ENCODE results near the gene GADD45GIP1. TPM values are rescaled to one million over a fixed set of nuclear protein-coding genes. Genes with fewer than 3 reads are reported as not detected.
A peak's percentile ranks its signal among the peaks of the same experiment; 100 is the strongest.

The GADD45GIP1 gene
- total RNA-seq, 1 donor from 2014 or later = 27.1 TPM

GRCh38 chr19:12985049-12985776 lies 28.2 kb upstream of the GADD45GIP1 start:
- no peaks in the 10 kb centered on the region for H3K36me3 ChIP-seq (ENCODE audit: control insufficient read depth, insufficient read depth, low read length)
- peaks cover 2% of the 10 kb centered on the region for H3K27me3 ChIP-seq (ENCODE audit: control insufficient read depth, insufficient read depth, low read length)
- DNase-seq (ENCODE audit: low read depth) (no peak), FAIRE-seq (peak; percentile 86)
- H3K4me3 ChIP-seq (ENCODE audit: low read depth, low read length) = no peak overlapping the region
- TF ChIP-seq, protein P1, sequence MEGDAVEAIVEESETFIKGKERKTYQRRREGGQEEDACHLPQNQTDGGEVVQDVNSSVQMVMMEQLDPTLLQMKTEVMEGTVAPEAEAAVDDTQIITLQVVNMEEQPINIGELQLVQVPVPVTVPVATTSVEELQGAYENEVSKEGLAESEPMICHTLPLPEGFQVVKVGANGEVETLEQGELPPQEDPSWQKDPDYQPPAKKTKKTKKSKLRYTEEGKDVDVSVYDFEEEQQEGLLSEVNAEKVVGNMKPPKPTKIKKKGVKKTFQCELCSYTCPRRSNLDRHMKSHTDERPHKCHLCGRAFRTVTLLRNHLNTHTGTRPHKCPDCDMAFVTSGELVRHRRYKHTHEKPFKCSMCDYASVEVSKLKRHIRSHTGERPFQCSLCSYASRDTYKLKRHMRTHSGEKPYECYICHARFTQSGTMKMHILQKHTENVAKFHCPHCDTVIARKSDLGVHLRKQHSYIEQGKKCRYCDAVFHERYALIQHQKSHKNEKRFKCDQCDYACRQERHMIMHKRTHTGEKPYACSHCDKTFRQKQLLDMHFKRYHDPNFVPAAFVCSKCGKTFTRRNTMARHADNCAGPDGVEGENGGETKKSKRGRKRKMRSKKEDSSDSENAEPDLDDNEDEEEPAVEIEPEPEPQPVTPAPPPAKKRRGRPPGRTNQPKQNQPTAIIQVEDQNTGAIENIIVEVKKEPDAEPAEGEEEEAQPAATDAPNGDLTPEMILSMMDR (IDR thresholded peaks at IDR 0.05; ENCODE audit: insufficient read depth, low read length, severe bottlenecking) = no peak

- Histone ChIP-seq H3K4me3 (ENCODE audit: low read depth, low read length) (no peak overlapping the region), H3K36me3 (ENCODE audit: control insufficient read depth, insufficient read depth, low read length) (no peaks in the 10 kb centered on the region), H3K27me3 (ENCODE audit: control insufficient read depth, insufficient read depth, low read length) (peaks cover 2% of the 10 kb centered on the region)
- DNase-seq (ENCODE audit: low read depth) (no peak), FAIRE-seq (no peak)
- TF ChIP-seq, protein P1 (IDR thresholded peaks at IDR 0.05; ENCODE audit: insufficient read depth, low read length, severe bottlenecking) = no peak
These were observed 27.6 kb upstream of the GADD45GIP1 start for GRCh38 chr19:12984683-12985048.

- FAIRE-seq (peak; percentile 98), DNase-seq (ENCODE audit: low read depth) (no peak)
- H3K4me3 ChIP-seq (ENCODE audit: low read depth, low read length) = no peak overlapping the region
- H3K27me3 ChIP-seq (ENCODE audit: control insufficient read depth, insufficient read depth, low read length) = peaks cover 2% of the 10 kb centered on the region
- TF ChIP-seq, protein P1 (IDR thresholded peaks at IDR 0.05; ENCODE audit: insufficient read depth, low read length, severe bottlenecking) = no peak
- H3K36me3 ChIP-seq (ENCODE audit: control insufficient read depth, insufficient read depth, low read length) = no peaks in the 10 kb centered on the region
These were observed 27.2 kb upstream of the GADD45GIP1 start for GRCh38 chr19:12984143-12984627.

DNA sequence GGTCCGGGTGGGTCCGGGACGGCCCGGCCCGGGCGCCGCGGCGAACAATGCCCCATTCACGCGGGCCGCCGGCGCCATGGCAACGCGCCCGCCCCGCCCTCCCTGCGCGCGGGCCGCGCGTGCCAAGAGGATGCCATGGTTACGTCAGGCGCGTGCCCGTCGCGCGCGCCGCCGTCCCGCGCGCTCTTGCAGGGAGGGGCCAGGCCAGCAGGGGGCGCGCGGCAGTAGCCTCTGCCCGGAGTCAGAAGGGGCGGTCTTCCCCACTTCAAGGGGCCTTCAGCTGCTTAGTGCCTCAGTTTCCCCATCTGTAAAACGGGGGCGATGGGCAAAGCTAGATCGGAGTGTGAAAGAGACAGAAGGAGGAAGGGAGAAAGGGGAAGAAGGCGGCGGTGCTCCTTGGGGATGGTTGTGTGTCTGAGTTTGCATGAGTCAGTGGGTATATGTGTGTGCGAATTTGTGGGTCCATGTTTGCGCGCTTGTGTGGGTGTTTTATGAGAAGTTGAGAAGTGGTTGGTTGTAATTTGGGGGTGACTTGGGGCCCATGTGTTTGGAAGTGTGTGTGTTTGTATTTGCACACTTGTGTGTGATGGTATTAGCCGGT lies 26.6 kb upstream of the GADD45GIP1 start:
- Histone ChIP-seq H3K36me3 (ENCODE audit: control insufficient read depth, insufficient read depth, low read length) (no peaks in the 10 kb centered on the region), H3K4me3 (ENCODE audit: low read depth, low read length) (peak overlapping the region; percentile 15), H3K27me3 (ENCODE audit: control insufficient read depth, insufficient read depth, low read length) (peaks cover 2% of the 10 kb centered on the region)
- FAIRE-seq (no peak), DNase-seq (ENCODE audit: low read depth) (peak; percentile 31)
- TF ChIP-seq, protein P1 (IDR thresholded peaks at IDR 0.05; ENCODE audit: insufficient read depth, low read length, severe bottlenecking) = peak; percentile 93

DNA sequence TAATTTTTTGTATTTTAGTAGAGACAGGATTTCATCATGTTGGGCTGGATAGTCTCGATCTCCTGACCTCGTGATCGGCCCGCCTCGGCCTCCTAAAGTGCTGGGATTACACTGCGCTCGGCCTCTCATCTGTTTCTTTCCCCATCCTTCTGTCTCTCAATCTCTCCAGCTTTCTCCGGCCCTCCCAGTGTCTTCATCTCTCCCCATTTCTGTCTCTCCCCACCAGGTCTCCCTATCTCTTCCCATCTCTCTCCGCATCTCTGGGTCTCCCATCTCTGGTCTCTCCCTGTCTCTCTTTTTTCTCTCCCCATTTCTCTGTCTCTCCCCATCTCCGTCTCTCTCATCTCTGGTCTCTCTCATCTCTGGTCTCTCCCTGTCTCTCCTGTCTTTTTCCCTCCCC lies 26.1 kb upstream of the GADD45GIP1 start:
- Histone ChIP-seq H3K4me3 (ENCODE audit: low read depth, low read length) (peak overlapping the region; percentile 15), H3K36me3 (ENCODE audit: control insufficient read depth, insufficient read depth, low read length) (no peaks in the 10 kb centered on the region), H3K27me3 (ENCODE audit: control insufficient read depth, insufficient read depth, low read length) (peaks cover 2% of the 10 kb centered on the region)
- TF ChIP-seq, protein P1 (IDR thresholded peaks at IDR 0.05; ENCODE audit: insufficient read depth, low read length, severe bottlenecking) = no peak
- DNase-seq (ENCODE audit: low read depth) = no peak
- no peak for FAIRE-seq

All from bronchial epithelial cell (primary cell).